Kasumi-1 (cell line): ENCODE data around the gene C16orf74.

Experiments used
- DNase-seq, 2 experiments: peaks; one replicate each; lab custom pipeline; 2025; lab: John Stamatoyannopoulos, UW

C16orf74 gene

DNA sequence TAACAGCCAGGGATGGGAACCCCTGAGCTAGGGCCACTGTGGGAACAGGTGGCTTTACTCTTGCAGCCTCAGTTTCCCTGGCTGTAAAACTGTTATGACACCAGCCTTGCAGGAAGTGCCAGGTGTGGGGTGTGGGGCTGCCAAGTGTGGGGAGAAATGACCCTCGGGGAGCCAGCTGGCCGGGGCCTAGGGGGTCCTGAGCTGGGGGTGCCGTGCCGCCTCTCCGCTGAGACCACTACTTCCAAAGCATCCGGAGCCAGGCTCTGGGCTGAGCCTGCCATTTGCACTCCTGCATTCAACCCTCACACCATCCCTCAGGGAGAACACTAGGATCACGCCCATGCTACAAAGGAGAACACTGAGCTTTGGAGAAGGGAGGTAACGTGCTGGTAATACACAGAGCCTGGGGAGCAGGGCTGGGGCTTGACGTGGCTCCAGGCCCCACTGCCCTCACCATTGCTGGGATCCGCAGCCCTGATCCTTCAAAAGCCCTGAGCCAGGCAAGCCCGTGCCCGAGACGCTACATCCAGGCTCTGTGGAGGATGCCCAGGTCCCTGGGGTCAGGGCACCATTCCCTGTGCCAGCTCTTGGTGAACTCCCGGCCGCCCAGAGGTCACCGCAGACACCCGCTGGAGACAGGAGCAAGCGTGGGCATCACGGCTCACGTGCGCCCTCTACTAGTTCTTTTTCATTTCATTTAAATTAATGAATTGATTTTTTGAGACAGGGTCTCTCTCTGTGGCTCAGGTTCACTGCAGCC, 33.3 kb downstream of the C16orf74 start:
- DNase-seq, result peak; percentile 50 to 55

DNA sequence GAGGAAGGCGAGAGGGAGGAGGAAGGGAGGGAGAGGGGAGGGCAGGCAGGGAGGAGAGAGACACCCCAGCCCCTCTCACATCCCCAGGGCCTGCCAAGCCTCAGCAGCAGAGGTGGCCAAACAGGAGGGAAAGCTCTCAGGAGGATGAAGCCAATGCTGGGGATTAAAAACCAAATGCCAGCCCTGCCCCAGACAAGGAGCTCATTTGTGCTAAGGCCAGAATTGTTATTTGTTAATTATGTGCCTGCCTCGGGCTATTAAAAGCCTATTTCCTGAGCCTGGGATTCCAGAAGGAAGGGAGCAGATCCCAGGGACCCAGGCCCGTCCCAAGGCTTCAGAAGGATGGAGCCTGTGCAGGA, 34.2 kb downstream of the C16orf74 start:
- no peak for DNase-seq

DNA sequence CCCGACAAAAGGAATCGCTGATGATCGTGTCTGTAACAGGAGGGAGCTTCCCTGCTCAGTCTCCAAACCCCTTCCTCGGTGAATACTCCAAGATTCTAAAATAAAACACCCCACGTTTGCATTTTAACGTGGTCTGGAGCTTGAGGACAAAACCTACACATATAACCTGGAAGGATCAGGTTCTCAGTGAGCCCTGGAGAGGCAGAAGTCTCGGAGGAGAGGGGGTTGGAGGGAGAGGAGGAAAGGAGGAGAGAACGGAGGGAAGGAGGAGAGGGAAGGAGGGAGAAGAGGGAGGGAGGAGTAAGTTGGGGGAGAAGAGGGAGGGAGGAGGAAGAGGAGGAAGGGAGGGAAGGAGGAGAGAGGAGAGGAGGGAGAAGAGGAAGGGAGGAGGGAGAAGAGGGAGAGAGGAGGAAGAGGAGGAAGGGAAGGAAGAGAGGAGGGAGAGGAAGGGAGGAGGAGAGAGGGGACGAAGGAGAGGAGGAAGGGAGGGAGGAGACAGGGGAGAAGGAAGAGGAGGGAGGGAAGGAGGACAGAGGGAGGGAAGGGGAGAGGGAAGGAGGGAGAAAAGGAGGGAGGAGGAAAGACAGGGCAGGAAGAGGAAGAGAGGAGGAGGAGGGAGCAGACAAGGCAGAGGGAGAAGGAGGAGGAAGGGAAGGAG, 34.7 kb downstream of the C16orf74 start:
- no peak for DNase-seq

DNA sequence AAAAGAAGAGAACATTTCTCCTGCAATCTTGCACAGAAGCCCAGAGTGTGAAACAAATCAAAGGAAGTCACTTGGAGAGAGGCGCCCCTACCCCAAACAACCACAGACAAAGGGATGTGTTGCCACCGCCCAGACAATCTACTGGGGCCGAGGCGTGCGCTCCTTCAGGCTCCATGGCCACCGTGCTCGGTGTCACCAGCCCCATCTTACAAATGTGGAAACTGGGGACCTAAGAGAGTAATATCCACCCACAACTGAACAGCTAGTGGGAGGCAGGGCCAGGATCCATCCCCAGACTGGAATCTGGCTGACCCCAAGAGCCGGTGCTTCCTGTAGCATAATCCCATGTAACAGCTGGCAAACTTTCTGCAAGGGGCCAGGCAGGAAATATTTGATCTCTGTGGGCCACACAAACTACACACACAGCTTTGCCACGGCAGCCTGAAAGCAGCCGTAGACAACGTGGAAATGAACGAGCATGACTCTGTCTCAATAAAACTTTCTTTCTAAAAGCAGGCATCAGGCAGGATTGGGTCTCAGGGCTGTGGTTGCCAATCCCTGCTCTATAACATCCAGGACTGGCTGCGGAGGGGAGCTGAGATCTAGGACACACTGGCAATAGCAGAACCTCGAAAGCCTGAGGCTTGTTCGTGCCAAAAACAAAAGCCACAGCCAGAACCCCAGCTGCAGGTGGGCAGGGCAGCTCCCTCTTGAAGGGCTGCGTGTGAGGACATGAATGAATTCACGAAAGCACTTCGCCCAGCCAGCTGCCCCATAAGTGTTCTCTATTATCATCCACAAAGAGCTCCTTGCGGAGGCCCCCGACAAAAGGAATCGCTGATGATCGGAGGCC, 35.5 kb downstream of the C16orf74 start:
- no peak for DNase-seq

DNA sequence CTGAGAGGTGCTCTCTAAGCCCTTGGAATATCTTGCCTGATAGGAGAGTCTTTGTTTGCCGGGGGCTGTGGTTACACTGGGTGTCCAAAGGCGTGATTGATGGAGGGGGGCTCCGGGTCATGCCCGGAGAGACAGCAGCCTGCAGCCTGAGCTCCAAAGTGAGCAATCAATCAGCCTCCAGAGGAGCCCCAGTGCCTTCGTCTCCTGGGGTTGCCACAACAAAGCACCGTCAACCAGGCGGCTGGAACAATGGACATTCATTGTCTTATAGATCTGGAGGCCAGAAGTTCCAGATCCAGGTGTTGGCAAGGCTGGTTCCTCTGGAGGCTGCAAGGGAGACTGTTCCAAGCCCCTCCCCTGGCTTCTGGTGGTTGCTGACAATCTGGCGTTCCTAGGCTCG, 38.1 kb downstream of the C16orf74 start:
- no peak for DNase-seq

DNA sequence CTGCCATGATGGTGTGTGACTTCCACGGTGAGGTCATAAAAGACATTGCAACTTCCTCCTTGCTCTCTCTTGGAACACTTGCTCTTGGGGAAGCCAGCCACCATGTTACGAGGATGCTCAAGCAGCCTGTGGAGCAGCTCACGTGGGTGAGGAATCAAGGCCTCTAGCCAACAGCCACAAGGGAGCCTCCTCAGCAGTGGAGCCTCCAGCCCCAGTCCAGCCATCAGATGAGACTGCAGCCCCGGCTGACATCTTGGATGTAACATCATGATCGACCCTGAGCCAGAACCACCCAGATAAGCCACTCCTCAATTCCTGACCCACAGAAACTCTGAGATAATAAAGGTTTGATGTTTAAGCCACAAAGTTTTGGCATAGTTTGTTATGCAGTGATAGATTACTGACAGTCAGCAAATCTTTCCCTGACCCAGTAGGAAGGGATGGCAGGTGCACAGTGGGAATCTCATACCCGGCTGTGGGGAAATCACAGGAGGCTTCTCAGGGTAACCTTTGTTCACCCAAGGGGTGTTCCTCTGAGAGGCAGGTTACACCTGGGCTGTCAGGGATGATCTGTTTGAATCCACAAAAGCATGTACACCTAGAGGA, 38.8 kb downstream of the C16orf74 start:
- no peak for DNase-seq

DNA sequence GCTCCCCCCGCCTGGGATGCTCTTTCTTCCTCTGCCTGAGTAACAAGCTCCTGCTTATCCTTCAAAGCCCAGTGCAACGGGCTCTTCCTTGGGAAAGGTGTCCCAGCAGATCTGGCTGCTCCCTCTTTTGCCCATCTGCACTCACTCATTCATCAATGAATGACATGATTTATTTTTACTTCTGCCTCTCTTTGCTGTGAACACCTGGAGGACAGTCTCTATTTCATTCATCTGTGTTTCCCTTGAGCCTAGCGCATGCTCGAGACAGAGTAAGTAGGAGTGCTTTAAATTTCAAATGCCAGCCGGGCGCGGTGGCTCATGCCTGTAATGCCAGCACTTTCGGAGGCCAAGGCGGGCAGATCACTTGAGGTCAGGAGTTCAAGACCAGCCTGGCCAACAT, 40.2 kb downstream of the C16orf74 start:
- no peak for DNase-seq

DNA sequence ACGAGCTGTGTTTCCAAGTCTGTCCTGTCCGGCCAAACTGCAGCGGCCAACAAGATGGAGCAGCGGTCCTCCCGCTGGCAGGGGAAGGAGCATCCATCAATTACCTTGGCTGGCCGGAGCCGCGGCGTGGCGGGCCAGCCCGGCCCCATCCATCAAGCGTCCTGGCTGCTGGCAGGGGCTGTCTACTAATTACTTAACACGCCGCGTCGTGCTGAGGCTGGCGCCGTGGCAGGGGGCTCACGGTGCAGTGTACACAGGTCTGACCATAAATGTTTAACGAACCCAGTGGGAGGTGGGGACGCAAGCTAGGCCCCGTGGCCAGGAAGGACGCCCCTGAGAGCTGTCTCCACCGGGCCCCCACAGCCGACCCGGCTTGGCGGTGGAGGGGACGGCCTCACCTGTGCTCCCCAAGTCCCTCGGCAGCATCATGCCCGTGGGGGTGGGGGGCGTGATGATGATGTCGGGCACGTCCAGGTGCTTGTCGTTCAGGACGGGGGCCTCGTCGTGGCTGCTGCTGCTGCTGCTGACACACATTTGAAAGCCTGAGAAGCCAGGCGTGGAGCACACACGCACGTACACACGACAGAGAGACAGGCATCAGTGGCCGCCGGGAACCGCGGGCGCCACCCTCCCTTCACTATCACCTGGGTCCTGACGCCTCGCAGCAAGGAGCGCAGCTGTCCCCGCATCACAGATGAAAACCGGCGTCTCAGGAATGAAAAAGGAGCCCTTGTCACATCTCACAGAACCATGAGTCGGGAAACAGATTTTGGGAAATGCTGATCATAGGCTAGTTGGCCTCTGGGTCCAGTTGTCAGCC, 40.9 kb downstream of the C16orf74 start:
- no peak for DNase-seq

DNA sequence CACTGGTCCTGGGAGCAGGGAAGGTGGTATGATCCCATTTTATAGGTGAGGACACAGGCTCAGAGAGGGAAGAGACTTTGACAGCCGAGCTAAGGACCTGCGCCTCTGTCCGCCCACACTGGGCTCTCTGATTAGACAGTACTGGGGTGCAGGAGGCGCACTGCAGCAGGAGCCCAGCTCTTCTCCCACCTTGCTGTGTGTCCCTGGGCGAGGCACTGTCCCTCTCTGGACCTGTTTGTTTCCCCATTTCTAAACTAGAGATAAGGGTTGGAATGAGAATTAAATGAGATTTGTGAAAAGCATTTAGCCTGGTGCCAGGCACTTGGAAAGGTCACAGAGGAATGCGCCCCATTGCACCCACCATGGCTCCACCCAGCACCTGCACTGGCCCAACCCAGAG, 42.6 kb downstream of the C16orf74 start:
- no peak for DNase-seq

DNA sequence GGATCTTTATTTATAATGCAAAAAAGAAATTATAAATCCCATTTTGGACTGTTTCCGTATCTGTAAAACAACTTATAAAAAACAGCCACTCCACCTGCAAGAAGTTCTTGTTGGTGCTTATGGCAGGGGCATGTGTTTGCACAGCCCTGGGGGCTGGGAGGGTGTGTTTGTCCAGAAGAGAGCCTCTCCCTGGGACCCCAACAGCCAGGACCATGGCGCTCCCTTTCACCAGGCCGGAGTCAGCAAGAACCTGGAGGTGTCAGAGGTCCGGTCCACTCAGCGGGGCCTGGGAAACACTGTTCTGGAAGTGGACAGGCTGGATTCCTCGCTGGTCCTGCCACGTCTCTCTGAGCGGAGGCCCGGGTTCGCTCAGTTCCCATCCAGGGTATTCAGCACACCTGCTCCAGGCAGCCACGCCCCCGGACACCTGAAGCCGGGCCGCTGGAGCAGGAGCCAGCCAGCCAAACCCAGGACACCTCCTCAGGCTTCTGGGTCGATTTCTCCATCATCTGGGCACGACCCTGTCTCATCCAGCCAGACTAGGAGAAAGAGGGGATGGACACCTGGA, 43.3 kb downstream of the C16orf74 start:
- no peak for DNase-seq

DNA sequence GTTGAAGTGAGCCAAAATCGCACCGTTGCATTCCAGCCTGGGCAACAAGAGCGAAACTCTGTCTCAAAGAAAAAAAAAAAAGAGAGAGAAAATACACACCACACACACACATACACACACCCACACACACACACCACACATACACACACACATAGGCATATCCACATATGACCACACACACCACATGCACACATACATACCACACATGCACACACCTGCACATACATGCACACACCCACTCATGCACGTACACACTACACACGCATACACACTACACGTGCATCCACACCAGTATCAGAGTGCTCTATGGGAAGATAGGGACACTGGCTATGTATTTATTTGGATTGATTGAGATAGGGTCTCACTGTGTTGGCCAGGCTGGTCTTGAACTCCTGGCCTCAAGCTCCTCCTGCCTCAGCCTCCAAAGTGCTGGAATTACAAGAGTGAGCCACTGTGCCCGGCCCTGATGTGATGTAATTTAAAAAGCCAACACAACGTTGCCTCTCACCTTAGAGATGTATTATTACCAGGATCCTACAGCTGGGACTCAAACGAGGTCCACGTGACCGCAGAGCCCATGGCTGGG, 44.4 kb downstream of the C16orf74 start:
- no peak for DNase-seq

DNA sequence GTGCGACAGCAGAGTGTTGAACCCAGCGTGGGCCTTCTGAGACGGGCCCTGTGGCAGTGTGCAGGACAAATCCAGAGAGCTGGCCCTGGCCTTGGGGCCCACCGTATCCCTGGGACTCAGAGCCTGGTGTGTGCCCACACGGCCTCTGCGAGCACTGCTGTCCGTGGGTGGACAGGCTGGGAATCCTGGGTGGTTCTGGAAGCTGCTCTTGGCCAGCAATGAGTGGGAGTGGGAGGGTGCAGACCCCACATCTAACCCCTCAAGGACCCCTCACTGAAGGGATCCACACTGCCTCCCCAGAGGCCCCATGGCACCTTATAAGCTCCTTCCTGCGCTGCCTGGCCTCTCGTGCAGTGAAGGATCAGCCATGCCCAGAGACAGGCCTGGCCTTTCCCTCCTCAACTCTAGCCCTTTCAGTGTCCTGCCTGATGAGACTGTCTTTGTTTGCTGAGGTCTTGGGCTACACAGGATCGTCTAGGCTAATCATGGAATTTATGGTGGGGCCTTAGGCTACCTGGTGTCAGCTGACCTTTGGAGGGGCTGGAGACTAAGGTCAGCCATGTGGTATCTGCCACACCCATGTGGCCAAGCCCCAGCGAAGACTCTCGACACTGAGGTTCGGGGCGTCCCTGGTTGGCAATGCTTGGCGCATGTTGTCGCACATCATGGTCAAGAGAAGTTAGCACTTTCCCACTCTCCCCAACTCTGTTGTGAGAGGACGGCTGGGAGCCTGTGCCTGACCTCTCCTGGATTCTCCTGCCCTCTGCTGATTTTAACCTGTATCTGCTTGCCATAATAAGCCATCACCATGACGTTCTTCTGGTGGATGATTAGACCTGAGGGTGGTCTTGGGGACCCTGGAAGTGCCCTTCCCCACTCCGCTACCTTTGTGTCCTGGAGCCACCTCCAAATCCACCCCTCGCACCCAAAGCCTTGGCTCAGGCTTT, 45.7 kb downstream of the C16orf74 start:
- no peak for DNase-seq

DNA sequence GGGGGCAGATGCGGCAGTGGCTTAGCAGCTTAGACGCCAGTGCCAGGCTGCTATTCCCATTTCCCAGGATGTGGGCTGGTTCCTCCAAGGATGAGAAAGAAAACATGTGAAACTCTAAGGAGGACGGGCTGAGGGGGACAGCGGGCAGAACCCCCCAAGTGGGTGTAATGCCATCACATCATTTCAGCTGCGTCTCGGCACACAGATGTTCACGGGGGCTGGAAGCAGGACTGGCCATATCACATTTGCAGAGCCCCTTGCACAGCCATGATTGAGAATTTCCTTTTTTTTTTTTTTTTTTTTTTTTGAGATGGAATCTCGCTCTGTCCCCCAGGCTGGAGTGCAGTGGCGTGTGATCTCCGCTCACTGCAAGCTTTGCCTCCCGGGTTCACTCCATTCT, 46.9 kb downstream of the C16orf74 start:
- DNase-seq, result no peak

DNA sequence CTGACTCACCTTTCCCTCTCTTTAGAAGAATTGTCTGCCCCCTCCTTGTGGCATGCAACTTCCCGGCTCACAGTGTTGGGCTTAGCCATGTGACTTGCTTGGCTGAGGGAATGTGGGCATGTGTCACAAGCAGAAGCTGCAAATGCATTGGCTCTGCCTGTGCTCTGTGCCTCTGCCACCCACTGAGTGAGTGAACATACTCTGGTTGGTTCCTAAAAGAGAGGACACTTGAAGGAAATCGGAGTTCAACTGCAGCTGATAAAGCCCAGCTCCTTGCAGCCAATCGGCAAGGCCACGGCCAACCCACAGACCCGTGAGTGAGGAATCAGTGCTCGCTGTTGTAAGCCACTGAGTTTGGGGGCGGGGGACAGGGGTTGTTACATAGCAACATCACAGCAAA, 51.3 kb downstream of the C16orf74 start:
- DNase-seq, result no peak

DNA sequence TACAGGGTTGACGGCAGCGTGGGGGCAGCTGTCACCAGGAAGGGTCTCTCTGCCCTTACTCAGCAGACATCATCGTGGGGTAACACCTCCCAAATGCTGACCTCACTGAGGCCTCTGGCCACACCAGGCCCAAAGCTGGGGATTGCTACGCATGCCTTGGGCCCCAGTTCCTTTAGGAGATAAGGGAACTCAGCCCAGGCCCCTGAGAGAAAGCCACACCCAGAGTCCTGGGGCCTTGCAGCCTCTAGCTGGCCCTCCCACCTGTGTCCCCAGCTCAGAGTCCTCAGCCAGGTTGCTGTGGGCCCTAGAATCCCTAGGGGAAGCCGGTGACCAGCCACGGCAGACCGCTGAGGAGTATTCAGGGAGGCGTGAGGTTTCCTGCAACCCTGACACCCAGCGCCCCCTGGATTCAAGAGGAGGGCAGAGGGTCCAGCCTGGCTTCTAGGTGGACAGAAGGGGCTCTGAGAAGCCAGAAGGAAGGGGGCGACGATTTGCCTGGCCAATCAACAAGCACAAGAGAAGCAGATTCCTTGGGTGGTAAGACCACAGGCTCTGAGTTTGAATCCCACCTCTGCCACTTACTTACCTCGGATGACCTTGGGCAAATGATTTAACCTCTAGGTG, 51.8 kb downstream of the C16orf74 start:
- DNase-seq, result no peak

DNA sequence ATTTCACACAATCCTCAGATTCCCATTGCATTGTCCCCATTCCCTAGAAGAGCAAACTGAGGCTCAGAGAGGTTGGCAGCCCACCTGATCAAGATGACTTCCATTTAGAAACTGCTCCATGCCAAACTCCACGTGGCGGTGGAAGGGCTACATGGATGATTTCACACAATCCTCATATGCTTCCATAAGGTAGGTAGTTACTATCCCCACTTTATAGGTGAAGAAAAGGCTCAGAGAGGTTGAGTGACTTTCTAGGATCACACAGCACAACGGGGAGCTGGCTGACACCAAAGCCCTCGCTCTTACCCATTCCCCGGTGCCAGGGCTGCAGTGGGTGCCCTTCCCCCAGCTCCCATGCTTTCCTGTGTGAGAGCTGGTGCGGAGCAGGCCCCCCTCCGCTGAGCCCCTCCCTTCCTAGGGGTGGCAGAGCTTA, 52.4 kb downstream of the C16orf74 start:
- DNase-seq, result no peak

DNA sequence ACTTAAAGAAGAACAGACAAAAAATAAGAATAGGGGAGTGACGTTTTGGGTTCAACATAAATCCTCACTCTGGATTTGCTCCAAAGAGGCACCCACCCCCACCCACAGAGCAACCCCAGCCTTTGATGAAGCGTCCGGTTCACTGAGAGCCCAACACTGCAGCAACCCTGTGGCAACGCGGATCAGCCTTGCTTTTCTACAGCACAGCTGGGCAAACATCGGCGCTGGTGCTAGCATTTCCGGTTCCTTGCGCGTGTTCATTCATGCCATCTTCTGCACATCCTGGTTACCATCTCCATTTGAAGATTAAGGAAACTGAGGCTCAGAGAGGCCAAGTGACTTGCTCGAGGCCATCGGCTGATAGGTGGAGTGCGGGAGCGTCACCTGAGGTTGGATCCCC, 53.5 kb downstream of the C16orf74 start:
- DNase-seq, result no peak

DNA sequence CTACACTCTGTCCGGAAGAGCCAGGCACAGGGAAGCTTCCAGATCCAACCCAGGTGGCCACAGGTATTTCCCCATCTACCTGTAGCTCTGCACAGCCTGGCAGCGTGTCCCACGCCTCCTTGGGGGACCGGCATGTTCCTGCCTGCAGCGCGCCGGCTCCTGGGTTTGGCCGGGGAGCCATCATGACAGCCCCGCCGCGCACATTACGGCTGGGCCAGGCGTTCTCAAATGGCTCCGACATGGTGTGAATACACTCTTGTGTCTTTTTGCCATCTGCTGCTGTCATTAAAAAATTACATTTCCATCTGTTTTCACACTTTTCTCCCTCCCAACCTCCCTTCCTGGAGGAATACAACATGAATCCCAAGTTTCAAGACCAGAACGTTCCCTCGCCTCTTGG, 54.1 kb downstream of the C16orf74 start:
- no peak for DNase-seq
